Stimulated activated CD8-positive, alpha-beta memory T cell treated with anti-CD3 and anti-CD28 coated beads, Interleukin-12 subunit alpha, Interleukin-12 subunit beta, amount 100 ng/mL, for 24 hours (primary cell): Measurements from ENCODE around the gene RAMAC.
"Not testable (repeated sequence)": the region's sequence is repeated elsewhere in the genome, so short reads cannot be mapped to it uniquely, and the experiment has no call there.

Experiments
- DNase-seq: peaks from one replicate; pipeline ENCODE4 v3.0.0-alpha.2; 2020; ENCODE audit errors: extremely low read depth

The RAMAC gene

GRCh38 chr15:82968066-82968465 is 17.9 kb upstream of the RAMAC start:
- no peak for DNase-seq

DNA sequence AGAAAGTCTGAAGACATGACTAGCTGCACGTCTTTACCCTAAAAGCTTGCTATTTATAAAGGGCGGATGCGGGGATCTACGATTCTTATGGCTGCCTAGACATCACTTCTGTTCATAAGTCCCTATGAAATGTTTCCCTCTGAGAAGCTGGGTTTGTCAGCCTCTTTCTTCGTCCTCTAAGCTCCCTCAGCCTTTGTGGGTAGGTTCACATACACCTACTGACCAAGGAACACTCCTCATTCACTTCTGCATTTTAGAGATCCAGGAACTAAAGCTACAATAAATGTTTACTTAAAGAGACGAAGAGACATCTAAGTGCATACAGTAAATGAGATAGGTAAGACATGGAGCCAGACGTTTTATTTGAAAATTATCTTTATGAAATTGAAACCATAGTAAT is 16.7 kb upstream of the RAMAC start:
- no peak for DNase-seq

DNA sequence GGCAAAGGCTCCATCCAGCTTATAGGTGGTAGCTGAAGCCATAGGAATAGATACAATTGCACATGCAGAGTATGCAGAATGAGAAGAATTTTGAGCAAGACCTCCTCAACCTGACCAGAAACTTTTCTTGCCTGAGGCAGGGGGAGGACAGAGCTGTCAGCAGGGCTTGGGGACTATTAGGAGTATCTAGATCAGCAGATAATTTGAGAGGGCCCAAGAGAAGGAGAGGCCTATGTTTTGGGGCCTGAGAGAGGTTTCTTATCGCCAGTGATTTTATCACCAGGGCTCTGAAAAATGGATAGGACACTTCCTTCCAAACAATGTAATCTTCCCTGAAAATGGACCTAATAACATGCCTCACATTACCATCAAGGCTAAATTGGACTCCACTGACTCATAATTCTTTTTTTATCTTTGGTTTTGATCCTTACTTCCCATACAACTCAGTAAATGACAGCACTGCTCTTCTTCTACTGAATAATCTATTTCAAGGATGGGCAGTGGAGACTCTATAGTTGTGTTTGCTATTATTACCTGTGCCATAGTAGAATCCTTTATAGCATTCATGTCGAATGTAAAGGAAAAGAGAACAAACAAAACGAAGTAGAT is 15.8 kb upstream of the RAMAC start:
- no peak for DNase-seq

DNA sequence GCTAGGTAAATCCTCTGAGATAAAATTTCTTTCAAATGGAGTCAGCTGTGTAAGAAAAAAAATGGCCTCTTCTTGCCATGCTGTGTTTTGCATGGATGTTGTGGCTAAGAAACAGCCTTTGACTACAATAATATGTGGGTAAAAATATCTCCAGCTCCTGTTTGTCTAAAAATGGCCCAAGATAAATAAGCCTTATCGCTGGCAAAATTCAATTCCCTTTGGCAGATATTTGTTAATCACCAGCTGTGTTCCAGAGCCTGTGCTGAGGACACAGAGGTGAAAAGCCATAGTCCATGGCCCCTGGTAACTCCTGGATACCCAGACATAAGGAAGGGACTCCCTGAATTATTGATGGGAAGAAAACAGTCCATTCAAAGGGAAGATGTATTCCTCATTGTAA is 15.3 kb upstream of the RAMAC start:
- DNase-seq: no peak

DNA sequence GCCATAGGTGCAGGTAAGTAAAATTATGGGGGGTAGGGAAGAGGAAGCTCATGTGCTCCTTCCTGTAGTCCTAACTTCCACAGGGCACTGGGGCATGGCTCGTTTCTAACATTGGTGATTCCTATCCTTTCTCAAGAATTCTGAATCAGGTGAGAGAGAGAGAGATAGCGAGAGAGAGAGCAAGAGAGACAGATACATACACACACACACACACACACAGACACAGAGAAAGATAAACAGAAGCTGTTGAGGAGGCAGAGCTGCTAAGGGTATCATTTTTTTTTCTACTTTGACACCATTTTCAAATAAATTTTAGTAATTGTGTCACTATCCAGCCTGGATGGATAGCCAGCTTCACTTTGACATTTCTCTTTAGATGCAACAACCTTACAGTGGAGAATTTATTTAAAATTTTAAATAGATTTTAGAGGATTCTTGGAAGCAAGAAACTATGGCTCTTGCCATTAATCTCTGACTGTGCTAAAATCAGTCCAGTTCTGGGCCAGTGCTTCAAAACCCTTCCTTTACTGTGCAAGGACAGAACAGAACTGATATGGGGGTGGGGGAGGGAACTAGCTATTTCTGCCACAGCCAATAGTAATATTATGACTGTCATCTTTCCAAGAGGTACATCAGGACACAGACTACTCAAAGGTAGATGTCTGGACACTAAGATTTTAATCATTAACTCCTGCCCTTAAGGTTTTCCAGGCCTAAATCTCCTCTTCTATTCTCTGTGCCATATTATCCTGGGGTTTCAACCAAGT is 14.6 kb upstream of the RAMAC start:
- DNase-seq: no peak

- DNase-seq: no peak
These were observed 13.0 kb upstream of the RAMAC start for GRCh38 chr15:82972990-82973389.

DNA sequence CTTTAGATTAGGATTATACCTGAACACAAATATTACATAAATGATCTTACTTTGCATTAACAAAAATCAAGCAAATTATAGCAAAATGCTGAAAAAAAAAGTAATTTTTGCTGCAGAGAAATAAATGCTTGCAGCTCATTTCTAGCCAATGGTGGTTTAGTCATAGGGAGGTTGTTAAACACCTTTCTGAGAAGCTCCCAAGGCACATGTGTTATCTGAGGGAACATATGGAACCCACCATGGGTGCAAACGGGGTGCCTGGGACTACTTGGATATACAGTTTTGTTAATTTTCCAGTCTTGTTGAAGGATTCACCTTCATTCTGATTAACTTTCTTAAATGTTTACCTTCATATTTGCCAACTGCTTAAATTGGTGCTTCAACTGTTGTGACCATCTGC is 8.9 kb upstream of the RAMAC start:
- DNase-seq: no peak

DNA sequence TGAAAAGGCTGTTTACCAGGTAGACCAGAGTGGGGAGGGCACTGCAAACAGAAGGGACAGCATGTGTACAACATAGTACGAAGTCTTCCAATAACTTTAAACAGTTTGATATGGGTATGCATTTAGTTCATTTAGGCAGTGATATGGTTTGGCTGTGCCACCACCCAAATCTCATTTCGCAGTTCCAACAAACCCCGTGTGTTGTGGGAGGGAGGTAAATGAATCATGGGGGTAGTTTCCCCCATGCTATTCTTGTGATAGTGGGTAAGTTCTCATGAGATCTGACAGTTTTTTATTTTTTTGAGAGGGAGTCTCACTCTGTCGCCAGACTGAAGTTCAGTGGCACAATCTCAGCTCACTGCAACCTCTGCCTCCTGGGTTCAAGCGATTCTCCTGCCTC is 7.6 kb upstream of the RAMAC start:
- DNase-seq: no peak

GRCh38 chr15:82979726-82980125 is 6.3 kb upstream of the RAMAC start:
- no peak for DNase-seq

DNA sequence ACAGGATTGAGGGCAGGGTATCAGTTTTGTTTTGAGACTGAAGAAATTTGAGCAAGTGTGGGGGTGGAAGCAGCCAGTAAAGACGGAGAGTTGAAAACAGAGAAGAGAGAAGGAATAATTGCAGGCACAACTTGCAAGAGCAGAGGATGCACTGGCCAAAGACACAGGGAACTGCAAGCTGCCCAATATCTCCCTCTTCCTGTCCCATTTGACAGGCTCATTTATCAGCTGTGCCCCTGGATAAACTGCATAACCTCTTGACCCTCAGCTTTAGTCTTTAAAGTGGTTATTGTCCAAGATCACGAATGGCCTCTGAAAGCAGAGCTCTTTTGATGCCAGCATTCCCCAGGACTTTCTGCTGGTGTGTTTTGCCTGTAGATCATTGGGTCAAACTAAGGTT is 5.0 kb upstream of the RAMAC start:
- no peak for DNase-seq

GRCh38 chr15:82986442-82986780 is 401 bp downstream of the RAMAC start:
- DNase-seq: no peak

- DNase-seq: no peak
These were observed 6.5 kb downstream of the RAMAC start for GRCh38 chr15:82992436-82992998.

DNA sequence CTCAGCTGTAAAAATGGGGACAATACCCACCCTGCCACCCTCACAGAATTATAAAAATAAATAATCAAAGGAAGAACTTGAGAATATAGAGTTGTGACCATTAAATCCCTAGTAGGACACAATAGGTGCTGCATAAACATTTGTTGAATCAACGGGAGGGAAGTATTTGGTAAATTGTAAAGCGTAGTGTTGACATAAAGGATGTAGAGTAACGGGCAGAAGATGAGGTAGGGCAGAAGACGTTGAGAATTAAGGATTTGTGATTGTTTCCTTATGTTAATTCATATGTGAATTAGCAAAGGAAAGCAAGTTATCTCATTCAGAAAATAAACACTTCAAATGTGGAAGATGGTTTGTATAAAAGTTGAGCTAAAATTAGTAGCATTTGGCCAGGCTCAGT is 7.1 kb downstream of the RAMAC start:
- DNase-seq: no peak

DNA sequence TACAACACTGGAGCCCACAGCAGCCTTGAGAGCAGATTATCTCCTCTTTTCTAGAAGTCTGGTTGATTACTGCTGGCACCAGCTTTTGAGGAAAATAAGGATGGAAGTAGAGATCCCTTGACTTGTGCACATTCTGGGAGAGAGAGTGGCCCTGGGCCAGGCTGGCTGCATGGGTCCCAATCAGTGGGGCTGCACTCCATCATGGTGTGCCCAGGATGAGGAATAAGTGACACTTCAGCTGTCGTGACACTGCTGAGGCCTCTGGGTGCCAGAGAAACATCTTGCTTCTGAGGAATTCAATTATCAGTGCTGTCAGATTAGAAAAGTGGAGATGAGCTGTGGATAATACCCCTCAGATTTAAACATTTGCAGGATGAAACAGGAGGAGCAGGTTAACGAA is 9.1 kb downstream of the RAMAC start:
- no peak for DNase-seq

DNA sequence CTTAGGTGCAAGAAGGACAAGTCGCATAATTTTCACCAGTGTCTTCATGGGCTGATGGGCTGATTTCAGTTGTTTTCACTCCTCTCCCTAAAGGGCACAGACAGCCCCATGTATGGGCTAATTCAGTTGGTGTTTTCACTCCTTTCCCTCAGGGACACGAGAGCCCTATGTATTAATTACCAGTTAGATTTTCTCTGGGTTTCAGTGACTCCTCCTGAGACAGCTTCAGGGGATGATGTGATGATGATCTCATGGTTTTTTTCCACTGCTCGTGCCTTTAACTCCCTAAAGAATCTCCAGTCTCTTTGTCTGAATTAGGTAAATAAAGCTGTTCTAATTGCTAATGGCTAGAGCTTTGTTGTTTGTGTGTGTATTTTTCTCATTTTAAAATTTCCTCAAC is 9.9 kb downstream of the RAMAC start:
- DNase-seq: no peak

DNA sequence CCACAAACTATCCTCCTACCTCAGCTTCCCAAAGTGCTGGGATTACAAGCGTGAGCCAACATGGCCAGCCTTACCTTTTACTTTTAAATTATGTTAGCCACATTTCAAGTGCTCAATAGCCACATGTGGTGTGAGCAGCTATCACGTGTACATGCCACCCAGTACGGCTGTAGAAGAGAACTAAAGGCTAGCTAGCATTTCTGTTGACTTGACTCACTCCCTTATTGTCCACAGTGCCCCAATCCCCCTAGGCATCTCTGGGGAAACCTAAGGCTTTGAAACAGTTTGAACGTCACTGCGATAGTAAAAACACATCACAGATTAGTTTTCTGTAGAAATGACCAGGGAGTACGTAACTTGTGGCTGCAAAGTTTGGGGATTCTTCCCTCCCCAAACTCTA is 13.4 kb downstream of the RAMAC start:
- DNase-seq: no peak

GRCh38 chr15:82999905-83000671 is 14.1 kb downstream of the RAMAC start:
- no peak for DNase-seq

DNA sequence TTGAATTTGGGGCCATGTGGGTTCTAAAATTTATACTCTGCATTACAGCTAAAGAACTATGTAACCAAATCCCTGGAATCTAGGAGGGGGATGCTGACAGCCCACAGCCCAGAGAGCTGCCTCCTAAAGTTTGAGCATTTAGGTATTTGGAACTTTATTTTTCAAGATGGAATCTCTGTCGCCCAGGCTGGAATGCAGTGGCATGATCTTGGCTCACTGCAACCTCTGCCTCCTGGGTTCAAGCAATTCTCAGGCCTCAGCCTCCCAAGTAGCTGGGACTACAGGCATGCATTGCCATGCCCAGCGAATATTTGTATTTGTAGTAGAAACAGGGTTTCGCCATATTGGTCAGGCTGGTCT is 14.6 kb downstream of the RAMAC start:
- DNase-seq: not testable (repeated sequence)

DNA sequence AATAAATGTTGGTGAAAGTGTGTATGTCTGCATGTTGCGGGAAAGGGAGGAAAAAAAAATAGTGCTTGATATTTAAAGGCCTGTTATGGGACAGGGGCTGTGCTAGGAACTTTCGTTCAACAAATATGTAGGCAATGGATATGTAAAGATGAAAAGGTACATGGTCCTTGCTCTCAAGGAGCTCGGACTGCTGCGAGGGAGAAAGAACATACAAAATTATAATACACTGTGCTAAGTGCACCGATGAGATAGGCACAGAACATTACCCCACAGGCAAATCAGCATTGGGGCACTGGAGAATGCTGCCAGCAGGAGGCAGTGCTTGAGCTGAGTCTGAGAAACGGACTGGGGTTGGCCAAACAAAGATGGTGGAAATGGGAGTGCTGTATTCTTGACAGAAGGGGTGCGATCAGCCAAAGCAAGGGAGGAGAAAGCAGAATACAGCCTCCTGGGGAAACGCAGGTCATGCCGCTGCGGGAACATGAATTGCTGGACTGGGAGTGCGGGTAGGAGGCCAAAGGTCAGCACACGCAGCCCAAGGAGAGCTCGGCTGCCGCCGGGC is 24.8 kb downstream of the RAMAC start:
- DNase-seq: peak; percentile 39

GRCh38 chr15:83011271-83012075 is 25.5 kb downstream of the RAMAC start, which contains the start of gene C15orf40:
C15orf40 (minus strand) TSS chr15:83011639; CDS start chr15:83011607, 32 bp downstream.
- peak; percentile 73 for DNase-seq

DNA sequence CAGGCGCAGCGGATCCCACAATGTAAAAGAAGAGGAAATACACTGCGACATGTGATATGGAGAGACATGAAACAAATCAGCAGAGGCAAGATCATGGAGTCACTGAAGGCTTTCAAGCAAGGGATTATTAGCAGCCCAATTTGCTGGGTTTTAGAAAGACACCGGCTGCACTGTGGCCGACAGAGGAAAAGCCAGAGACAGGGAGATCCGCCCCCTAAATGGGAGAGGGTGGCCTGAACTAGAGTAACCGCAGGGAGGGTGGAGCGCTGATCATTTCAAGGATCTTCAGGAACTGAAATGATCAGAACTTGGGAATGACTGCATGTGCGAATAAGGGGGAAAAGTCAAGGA is 26.0 kb downstream of the RAMAC start:
- no peak for DNase-seq

GRCh38 chr15:83012636-83013035 is 26.6 kb downstream of the RAMAC start:
- no peak for DNase-seq
